ENCODE results near the gene KRTAP5-7.

Gene KRTAP5-7

GRCh38 chr11:71491940-71492339 is 35.1 kb upstream of the KRTAP5-7 start:
- Histone ChIP-seq H3K79me2 (ENCODE audit: insufficient read depth, low read depth) (no peaks in the 10 kb centered on the region), H3K27ac (no peak overlapping the region), H3K4me2 (no peak overlapping the region), H3K27me3 (ENCODE audit: insufficient read depth, low read depth) (no peaks in the 10 kb centered on the region), H3K36me3 (ENCODE audit: insufficient read depth) (no peaks in the 10 kb centered on the region), H2AFZ (ENCODE audit: low read depth) (no peak overlapping the region), H4K20me1 (ENCODE audit: insufficient read depth) (no peaks in the 10 kb centered on the region), H3K4me1 (ENCODE audit: low read depth, poor library complexity, severe bottlenecking) (no peaks in the 10 kb centered on the region), H3K9ac (no peak overlapping the region), H3K4me3 (IDR thresholded peaks at IDR 0.05; ENCODE audit: insufficient read depth, low read depth, low read length) (no peak overlapping the region)
- no peak for TF ChIP-seq CTCF (conservative IDR thresholded peaks at IDR 0.05; ENCODE audit: low read depth, low read length)

- no peak overlapping the region for H3K4me2 ChIP-seq
- no peak overlapping the region for H2AFZ ChIP-seq (ENCODE audit: low read depth)
- H4K20me1 ChIP-seq (ENCODE audit: insufficient read depth) = no peaks in the 10 kb centered on the region
- no peak overlapping the region for H3K27ac ChIP-seq
- H3K9ac ChIP-seq = no peak overlapping the region
- H3K79me2 ChIP-seq (ENCODE audit: insufficient read depth, low read depth) = no peaks in the 10 kb centered on the region
- no peaks in the 10 kb centered on the region for H3K36me3 ChIP-seq (ENCODE audit: insufficient read depth)
- H3K4me1 ChIP-seq (ENCODE audit: low read depth, poor library complexity, severe bottlenecking) = no peaks in the 10 kb centered on the region
- no peaks in the 10 kb centered on the region for H3K27me3 ChIP-seq (ENCODE audit: insufficient read depth, low read depth)
- H3K4me3 ChIP-seq (IDR thresholded peaks at IDR 0.05; ENCODE audit: insufficient read depth, low read depth, low read length) = no peak overlapping the region
- TF ChIP-seq CTCF (conservative IDR thresholded peaks at IDR 0.05; ENCODE audit: low read depth, low read length) = no peak
Measured at GRCh38 chr11:71495286-71496230, 31.5 kb upstream of the KRTAP5-7 start.

- Histone ChIP-seq H4K20me1 (ENCODE audit: insufficient read depth) (no peaks in the 10 kb centered on the region), H3K9ac (no peak overlapping the region), H3K79me2 (ENCODE audit: insufficient read depth, low read depth) (no peaks in the 10 kb centered on the region), H3K36me3 (ENCODE audit: insufficient read depth) (no peaks in the 10 kb centered on the region), H3K4me2 (no peak overlapping the region), H2AFZ (ENCODE audit: low read depth) (no peak overlapping the region), H3K27me3 (ENCODE audit: insufficient read depth, low read depth) (no peaks in the 10 kb centered on the region), H3K27ac (no peak overlapping the region), H3K4me1 (ENCODE audit: low read depth, poor library complexity, severe bottlenecking) (no peaks in the 10 kb centered on the region), H3K4me3 (IDR thresholded peaks at IDR 0.05; ENCODE audit: insufficient read depth, low read depth, low read length) (no peak overlapping the region)
- no peak for TF ChIP-seq CTCF (conservative IDR thresholded peaks at IDR 0.05; ENCODE audit: low read depth, low read length)
Measured at GRCh38 chr11:71496421-71496820, 30.6 kb upstream of the KRTAP5-7 start.

- Histone ChIP-seq H3K9ac (no peak overlapping the region), H3K27me3 (ENCODE audit: insufficient read depth, low read depth) (no peaks in the 10 kb centered on the region), H3K27ac (no peak overlapping the region), H3K4me1 (ENCODE audit: low read depth, poor library complexity, severe bottlenecking) (no peaks in the 10 kb centered on the region), H3K4me3 (IDR thresholded peaks at IDR 0.05; ENCODE audit: insufficient read depth, low read depth, low read length) (no peak overlapping the region), H3K79me2 (ENCODE audit: insufficient read depth, low read depth) (no peaks in the 10 kb centered on the region), H3K4me2 (no peak overlapping the region), H4K20me1 (ENCODE audit: insufficient read depth) (no peaks in the 10 kb centered on the region), H3K36me3 (ENCODE audit: insufficient read depth) (no peaks in the 10 kb centered on the region), H2AFZ (ENCODE audit: low read depth) (no peak overlapping the region)
- TF ChIP-seq CTCF (conservative IDR thresholded peaks at IDR 0.05; ENCODE audit: low read depth, low read length) = no peak
Measured at GRCh38 chr11:71498091-71498490, 29.0 kb upstream of the KRTAP5-7 start.
